GM18520 (cell line): Measurements from ENCODE around the gene SUMF1.

Experiments used
- ATAC-seq: cut with Tn5 transposase; IDR thresholded peaks from one replicate; pipeline ENCODE4 v1.9.1; 2021; ENCODE audit not compliant: unreplicated experiment

Gene SUMF1

GRCh38 chr3:4417449-4417848, 49.6 kb downstream of the SUMF1 start:
- ATAC-seq, result no peak

- ATAC-seq, result no peak
Measured at GRCh38 chr3:4416961-4417360, 50.1 kb downstream of the SUMF1 start.

- no peak for ATAC-seq
Measured at GRCh38 chr3:4416427-4416945, 50.6 kb downstream of the SUMF1 start.

- ATAC-seq, result no peak
Measured at GRCh38 chr3:4413467-4413866, 53.6 kb downstream of the SUMF1 start.

GRCh38 chr3:4411833-4412232, 55.2 kb downstream of the SUMF1 start:
- no peak for ATAC-seq

- no peak for ATAC-seq
Measured at GRCh38 chr3:4411236-4411635, 55.8 kb downstream of the SUMF1 start.

- no peak for ATAC-seq
Measured at GRCh38 chr3:4410606-4411005, 56.5 kb downstream of the SUMF1 start.

- peak; percentile 25 for ATAC-seq
Measured at GRCh38 chr3:4409971-4410573, 57.0 kb downstream of the SUMF1 start.

- peak; percentile 23 for ATAC-seq
Measured at GRCh38 chr3:4409415-4409814, 57.7 kb downstream of the SUMF1 start.

- no peak for ATAC-seq
Measured at GRCh38 chr3:4408958-4409357, 58.1 kb downstream of the SUMF1 start.

DNA sequence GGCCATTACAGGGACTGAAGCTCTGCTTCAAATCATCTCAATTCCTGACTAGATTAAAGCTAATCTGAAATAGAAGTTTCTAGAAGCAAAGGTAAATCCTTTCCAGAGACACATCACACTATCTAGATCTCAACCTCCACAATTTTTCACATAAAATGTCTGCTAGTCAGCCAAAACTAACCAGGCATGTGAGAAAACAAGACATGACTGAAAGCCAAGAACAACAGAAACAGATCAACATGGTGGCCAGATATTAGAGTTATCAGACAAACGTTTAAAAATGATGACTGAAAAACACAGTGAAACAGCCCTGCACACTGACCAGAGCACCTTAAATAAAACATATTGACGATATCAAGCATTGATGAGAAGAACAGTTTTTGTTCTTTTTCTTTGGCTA, 59.1 kb downstream of the SUMF1 start:
- no peak for ATAC-seq

- ATAC-seq, result peak; percentile 84
Measured at GRCh38 chr3:4406746-4407568, 60.1 kb downstream of the SUMF1 start.

DNA sequence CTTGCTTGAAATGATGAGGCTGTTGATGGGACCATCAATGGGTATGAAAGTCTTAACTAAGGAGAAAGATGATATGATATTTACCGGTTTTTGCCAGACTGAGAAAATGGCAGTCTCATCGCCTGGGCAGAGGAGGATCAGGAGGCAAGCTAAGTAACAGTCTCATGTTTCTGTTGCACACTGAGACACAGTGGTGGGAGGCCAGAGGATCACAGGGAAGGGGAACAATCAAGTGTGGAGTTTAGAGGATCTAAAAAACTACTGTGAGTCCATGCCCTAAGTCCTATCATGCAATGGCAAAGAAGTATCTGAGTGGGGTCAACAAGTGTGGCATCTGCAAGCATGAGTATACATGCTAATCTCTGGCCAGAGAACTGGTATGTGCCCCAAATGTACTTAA, 62.2 kb downstream of the SUMF1 start:
- no peak for ATAC-seq

- ATAC-seq, result no peak
Measured at GRCh38 chr3:4401441-4401840, 65.6 kb downstream of the SUMF1 start.

- no peak for ATAC-seq
Measured at GRCh38 chr3:4399476-4399875, 67.6 kb downstream of the SUMF1 start.

DNA sequence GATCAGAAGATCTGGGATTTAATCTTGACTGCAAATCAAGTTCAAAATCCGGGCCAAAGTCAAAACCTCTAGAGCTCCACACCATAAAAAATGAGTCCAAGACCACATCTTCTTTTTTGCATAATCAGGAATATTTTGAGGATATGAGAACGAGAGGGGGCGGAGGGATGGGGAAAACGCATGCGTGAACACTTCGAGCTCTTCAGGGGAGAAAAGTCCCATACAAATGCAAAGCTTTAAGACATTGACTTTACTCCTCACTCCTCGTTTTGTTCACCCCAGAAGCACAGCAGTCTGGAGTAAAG, 68.2 kb downstream of the SUMF1 start:
- no peak for ATAC-seq

GRCh38 chr3:4398120-4398940, 68.7 kb downstream of the SUMF1 start:
- ATAC-seq, result no peak

GRCh38 chr3:4397466-4397865, 69.6 kb downstream of the SUMF1 start:
- ATAC-seq, result no peak

DNA sequence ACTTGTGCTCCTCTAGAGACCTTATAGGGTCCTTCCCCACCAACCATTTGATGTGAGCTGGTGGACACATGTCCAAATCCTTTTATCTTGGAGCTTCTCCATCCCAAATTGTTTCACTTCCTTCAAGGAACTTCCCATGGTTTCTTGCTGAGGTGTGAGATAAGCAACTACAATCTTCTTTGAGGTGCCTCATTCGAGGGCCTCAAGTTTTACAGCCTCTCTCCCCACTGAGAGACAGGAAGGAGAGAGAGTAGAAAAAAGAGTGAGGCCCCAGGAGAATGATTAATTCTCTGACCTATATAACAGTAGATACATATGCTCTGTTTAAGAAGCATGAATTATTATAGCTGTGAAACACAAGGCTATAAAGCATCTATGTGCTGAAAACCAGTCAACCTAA, 70.5 kb downstream of the SUMF1 start:
- no peak for ATAC-seq

DNA sequence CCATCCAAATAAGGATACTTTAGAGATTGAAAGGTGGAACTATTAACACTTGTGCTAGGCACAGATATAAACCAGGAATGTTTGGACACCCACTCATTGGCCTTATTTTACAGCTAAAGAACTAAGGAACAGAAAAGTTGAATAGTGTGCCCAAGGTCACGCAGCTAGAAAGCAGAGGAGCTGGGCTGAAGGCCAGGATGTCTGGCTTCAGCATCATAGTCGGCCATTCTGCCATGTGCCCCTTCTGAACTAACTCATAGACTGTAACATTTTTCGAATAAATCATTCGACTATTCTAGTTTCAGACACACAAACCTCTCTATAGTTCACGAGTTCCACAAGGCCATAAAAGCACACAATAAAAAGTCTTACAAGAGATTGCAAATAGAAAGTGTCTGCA, 71.1 kb downstream of the SUMF1 start:
- ATAC-seq, result no peak

DNA sequence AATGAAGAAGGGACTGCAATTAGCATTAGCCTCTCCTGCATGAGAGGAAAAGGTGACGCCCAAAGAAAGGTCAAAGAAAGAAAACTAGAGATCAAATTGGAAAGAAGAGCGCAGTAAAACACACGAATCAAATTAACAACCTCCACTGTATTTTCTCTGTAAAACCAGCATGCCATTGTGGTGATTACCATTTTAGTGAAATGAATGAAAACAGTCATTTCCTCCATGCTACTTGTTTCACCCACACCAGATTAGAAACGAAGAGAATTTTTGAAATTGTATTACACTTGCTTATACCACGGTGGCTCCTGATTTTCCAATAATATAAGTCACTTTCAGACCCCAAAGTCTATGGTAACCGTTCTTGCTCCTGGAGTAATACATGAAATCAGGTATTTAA, 71.6 kb downstream of the SUMF1 start:
- no peak for ATAC-seq

- ATAC-seq, result no peak
Measured at GRCh38 chr3:4394567-4394966, 72.5 kb downstream of the SUMF1 start.
